ENCODE results near the gene RXFP4. TPM values are rescaled to one million over a fixed set of nuclear protein-coding genes. Genes with fewer than 3 reads are reported as not detected.
"Not testable (repeated sequence)": the region's sequence is repeated elsewhere in the genome, so short reads cannot be mapped to it uniquely, and the experiment has no call there.

Gene RXFP4
- total RNA-seq, 2 experiments from 2014 or later = not detected

- H3K27me3 Mint-ChIP-seq = no peaks in the 10 kb centered on the region
- ChIA-PET CTCF (interaction anchor here (1.0 kb wide), 1 partner anchor 16 kb away, joined by 3 read pairs; no protein-coding TSS in a partner anchor), POLR2A (interaction anchor here (0.5 to 2.9 kb wide), 5 partner anchors 24 to 273 kb away, joined by 3 to 14 read pairs (median 3); partner anchors contain the start of genes ARHGEF2, KHDC4 and SYT11)
- peak overlapping the region; percentile 98 for H3K4me3 Mint-ChIP-seq
- peaks cover 63% of the 10 kb centered on the region for H3K36me3 Mint-ChIP-seq (ENCODE audit: low read depth)
- peaks cover 31% of the 10 kb centered on the region for H3K4me1 Mint-ChIP-seq
- no peaks in the 10 kb centered on the region for H3K9me3 Mint-ChIP-seq
- H3K27ac Mint-ChIP-seq = peak overlapping the region; percentile 97
- DNase-seq = peak; percentile 23
These were observed 30.8 kb upstream of the RXFP4 start for GRCh38 chr1:155910621-155911121.

DNA sequence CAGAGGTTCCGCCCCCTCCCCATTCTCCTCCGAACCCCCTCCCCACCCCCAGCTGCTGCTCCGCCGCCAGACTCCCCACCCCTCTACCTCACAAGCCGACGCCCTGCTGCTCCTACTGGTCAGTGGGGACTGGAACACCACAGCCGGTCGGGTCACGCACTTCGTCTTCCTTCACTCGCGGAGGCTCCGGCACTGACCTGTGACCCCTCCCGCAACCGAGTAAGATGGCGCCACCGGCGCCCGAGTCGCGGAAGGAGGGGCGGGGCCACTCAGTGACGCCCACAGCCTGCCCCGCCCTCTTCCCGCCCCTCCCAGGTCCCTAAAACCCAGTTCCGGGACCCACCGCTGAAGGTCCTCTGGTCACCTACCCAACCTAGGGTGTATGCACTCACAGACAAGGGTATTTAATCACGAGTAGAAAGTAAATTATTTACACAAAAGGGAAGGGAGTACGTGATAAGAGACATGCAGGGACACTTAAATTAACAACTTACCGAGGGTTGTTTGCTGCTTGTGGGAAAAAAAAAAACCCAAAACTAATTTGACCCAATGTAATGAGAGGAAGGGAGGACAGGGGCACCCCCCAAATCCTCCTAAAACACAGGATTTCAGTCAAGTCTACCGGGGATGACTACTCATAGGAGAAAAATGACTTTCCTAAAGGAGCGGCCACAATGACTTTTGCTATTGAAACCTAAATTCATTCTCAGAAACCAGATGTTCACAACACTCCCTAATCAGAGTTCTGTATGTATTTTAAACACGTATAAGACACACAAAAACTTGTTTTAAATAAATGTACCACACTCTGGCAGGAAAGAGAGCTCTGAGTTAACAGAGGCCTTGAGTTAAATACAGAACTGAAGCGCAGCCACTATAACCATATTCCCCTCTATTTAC, 30.0 kb upstream of the RXFP4 start, which contains the start of gene RIT1:
Gene RIT1, minus strand, starts transcription at position 194 of the 900 bp plus-strand sequence. CDS start 588 bp downstream, outside the sequence.
- no peaks in the 10 kb centered on the region for H3K9me3 Mint-ChIP-seq
- POLR2A ChIA-PET = interaction anchor here (0.5 to 2.9 kb wide), 5 partner anchors 23 to 274 kb away, joined by 3 to 14 read pairs (median 3); partner anchors contain the start of genes KHDC4 and SYT11
- peaks cover 66% of the 10 kb centered on the region for H3K36me3 Mint-ChIP-seq (ENCODE audit: low read depth)
- peak within 1 kb of the TSS; percentile 98 for H3K4me3 Mint-ChIP-seq
- H3K4me1 Mint-ChIP-seq = peaks cover 29% of the 10 kb centered on the region
- CTCF ChIA-PET = interaction anchor here (0.6 to 0.7 kb wide), 2 partner anchors 25 to 78 kb away, joined by 3 read pairs; no protein-coding TSS in a partner anchor
- no peaks in the 10 kb centered on the region for H3K27me3 Mint-ChIP-seq
- peak within 1 kb of the TSS; percentile 97 for H3K27ac Mint-ChIP-seq
- DNase-seq = peak; percentile 90

GRCh38 chr1:155912056-155912536, 29.3 kb upstream of the RXFP4 start:
- H3K4me1 Mint-ChIP-seq = peaks cover 33% of the 10 kb centered on the region
- CTCF ChIA-PET = interaction anchor here (0.6 to 0.7 kb wide), 2 partner anchors 26 to 78 kb away, joined by 3 read pairs; no protein-coding TSS in a partner anchor
- no peaks in the 10 kb centered on the region for H3K27me3 Mint-ChIP-seq
- H3K4me3 Mint-ChIP-seq = peak overlapping the region; percentile 98
- POLR2A ChIA-PET = interaction anchor here (1.3 to 2.9 kb wide), 3 partner anchors 22 to 64 kb away, joined by 3 to 14 read pairs (median 5); partner anchors contain the start of genes KHDC4 and SYT11
- peak overlapping the region; percentile 97 for H3K27ac Mint-ChIP-seq
- peaks cover 70% of the 10 kb centered on the region for H3K36me3 Mint-ChIP-seq (ENCODE audit: low read depth)
- H3K9me3 Mint-ChIP-seq = no peaks in the 10 kb centered on the region
- DNase-seq = no peak

DNA sequence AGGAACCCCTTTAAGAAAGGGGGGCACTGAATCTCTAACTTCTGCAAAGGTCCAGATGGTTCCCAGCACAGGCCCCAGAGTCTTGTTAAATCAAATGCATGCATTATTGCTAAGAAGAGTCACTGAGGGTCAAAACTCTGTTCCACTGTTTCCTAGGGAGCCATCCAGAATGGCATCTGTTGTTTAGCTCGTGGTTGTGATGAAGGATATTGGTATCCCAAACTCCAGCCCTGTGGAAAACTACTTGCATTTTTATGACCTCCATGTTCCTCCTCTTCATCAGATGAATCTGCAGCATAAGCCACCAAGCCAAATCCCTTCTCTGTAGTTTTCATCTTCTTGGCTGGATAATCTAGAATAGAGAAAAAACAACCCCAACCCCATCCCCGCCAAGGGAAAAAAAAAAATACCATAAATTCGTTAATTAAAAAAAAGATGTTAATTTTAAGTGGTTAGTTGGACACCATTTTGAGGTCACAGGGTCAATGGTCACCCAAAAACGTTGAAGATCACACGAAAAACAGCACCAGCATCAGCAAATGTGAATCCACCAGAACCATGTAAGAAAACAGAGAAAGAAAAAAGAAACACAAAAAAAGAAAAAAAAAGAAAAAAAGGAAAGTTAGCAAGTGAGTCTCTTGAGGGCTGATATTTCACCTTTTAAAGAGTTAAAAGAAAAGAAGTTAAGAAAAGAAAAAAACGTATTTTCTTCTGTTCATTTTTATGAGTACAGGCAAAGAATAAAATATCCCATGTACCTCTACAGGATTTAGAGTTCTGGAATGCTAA, 27.3 kb upstream of the RXFP4 start:
- ChIA-PET POLR2A (interaction anchor here (1.2 kb wide), 1 partner anchor 20 kb away, joined by 3 read pairs; the partner anchor contains the start of gene KHDC4), CTCF (interaction anchor here (1.1 kb wide), 1 partner anchor 18 kb away, joined by 4 read pairs; no protein-coding TSS in a partner anchor)
- H3K36me3 Mint-ChIP-seq (ENCODE audit: low read depth) = peaks cover 72% of the 10 kb centered on the region
- no peak overlapping the region for H3K4me3 Mint-ChIP-seq
- H3K4me1 Mint-ChIP-seq = peaks cover 27% of the 10 kb centered on the region
- no peaks in the 10 kb centered on the region for H3K9me3 Mint-ChIP-seq
- no peak overlapping the region for H3K27ac Mint-ChIP-seq
- H3K27me3 Mint-ChIP-seq = no peaks in the 10 kb centered on the region
- no peak for DNase-seq

GRCh38 chr1:155918660-155919059, 22.8 kb upstream of the RXFP4 start:
- peaks cover 75% of the 10 kb centered on the region for H3K36me3 Mint-ChIP-seq (ENCODE audit: low read depth)

DNA sequence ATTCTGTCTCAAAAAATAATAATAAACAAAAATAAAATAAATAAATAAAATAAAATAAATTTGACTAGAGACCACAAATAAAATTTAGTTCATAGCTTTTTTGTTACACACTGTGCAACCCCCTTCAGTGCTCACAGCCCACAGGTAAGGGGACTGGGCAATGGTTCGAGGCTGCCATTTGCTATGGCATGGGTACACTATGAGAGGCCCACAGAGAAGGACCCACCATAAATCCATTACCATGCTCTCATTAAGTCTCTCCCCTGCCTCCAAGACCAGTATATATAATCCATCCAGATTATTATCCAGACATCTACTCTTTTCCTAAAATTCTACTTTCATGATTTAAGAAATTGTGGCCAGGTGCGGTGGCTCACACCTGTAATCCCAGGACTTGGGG, 21.6 kb upstream of the RXFP4 start:
- H3K27ac Mint-ChIP-seq = no peak overlapping the region
- peaks cover 13% of the 10 kb centered on the region for H3K4me1 Mint-ChIP-seq
- POLR2A ChIA-PET = interaction anchor here (1.1 kb wide), 1 partner anchor 35 kb away, joined by 3 read pairs; no protein-coding TSS in a partner anchor
- no peaks in the 10 kb centered on the region for H3K27me3 Mint-ChIP-seq
- peaks cover 72% of the 10 kb centered on the region for H3K36me3 Mint-ChIP-seq (ENCODE audit: low read depth)
- H3K4me3 Mint-ChIP-seq = no peak overlapping the region
- CTCF ChIA-PET = no interaction called here
- no peaks in the 10 kb centered on the region for H3K9me3 Mint-ChIP-seq
- DNase-seq = no peak

More at GRCh38 chr1:155918660-155919059, 22.8 kb upstream of the RXFP4 start:
- Mint-ChIP-seq H3K9me3 (no peaks in the 10 kb centered on the region), H3K27ac (no peak overlapping the region), H3K27me3 (no peaks in the 10 kb centered on the region), H3K4me3 (no peak overlapping the region), H3K4me1 (peaks cover 13% of the 10 kb centered on the region)
- CTCF ChIA-PET = interaction anchor here (0.7 kb wide), 2 partner anchors 68 to 257 kb away, joined by 3 read pairs; no protein-coding TSS in a partner anchor
- DNase-seq = no peak
- POLR2A ChIA-PET = interaction anchor here (1.1 kb wide), 1 partner anchor 36 kb away, joined by 3 read pairs; no protein-coding TSS in a partner anchor

DNA sequence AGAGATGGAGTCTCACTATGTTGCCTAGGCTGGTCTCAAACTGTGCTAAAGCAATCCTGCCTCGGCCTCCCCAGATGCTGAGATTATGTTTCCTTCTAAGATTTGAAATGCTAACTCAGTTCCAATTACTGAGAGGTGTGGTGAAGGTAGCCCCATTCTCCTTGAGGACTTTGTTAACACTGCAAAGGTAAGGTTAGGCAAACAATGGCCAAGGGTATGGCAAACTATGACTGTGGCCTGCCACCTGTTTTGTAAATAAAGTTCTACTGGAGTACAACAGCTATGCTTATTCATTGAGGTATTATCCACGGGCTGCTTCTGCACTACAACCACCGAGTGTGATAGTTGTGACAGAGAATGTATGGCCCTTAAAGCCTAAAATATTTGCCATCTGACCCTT, 20.7 kb upstream of the RXFP4 start:
- no peaks in the 10 kb centered on the region for H3K27me3 Mint-ChIP-seq
- H3K27ac Mint-ChIP-seq = no peak overlapping the region
- POLR2A ChIA-PET = interaction anchor here (1.2 kb wide), 1 partner anchor 14 kb away, joined by 4 read pairs; the partner anchor contains the start of gene KHDC4
- H3K4me3 Mint-ChIP-seq = no peak overlapping the region
- CTCF ChIA-PET = interaction anchor here (1.6 kb wide), 1 partner anchor 146 kb away, joined by 4 read pairs; no protein-coding TSS in a partner anchor
- peaks cover 73% of the 10 kb centered on the region for H3K36me3 Mint-ChIP-seq (ENCODE audit: low read depth)
- H3K9me3 Mint-ChIP-seq = no peaks in the 10 kb centered on the region
- peaks cover 13% of the 10 kb centered on the region for H3K4me1 Mint-ChIP-seq
- DNase-seq = no peak

DNA sequence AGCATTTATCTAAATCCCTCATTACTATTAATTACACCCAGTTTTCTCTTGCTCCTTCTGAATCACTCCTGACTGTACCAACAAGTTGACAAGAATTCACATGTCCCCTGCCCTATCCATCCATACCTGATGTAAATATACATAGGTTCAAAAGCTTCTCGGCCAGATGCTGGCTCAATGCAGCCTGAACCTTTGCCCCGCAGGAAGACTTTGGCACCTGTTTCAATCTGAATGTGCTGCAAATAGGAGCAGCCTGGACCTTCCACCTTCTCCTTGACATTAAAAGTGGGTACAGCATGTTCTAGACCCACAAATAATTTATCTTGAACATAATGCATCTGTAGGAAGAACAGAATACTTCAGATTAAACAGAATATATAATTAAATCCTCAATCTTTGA, 15.9 kb upstream of the RXFP4 start:
- no peaks in the 10 kb centered on the region for H3K9me3 Mint-ChIP-seq
- peaks cover 79% of the 10 kb centered on the region for H3K36me3 Mint-ChIP-seq (ENCODE audit: low read depth)
- ChIA-PET CTCF (interaction anchor here (0.9 kb wide), 1 partner anchor 51 kb away, joined by 3 read pairs; no protein-coding TSS in a partner anchor), POLR2A (no interaction called here)
- no peaks in the 10 kb centered on the region for H3K27me3 Mint-ChIP-seq
- no peak overlapping the region for H3K27ac Mint-ChIP-seq
- no peak for DNase-seq
- H3K4me1 Mint-ChIP-seq = peaks cover 32% of the 10 kb centered on the region
- H3K4me3 Mint-ChIP-seq = no peak overlapping the region

- POLR2A ChIA-PET = no interaction called here
- no peak for DNase-seq
- Mint-ChIP-seq H3K36me3 (ENCODE audit: low read depth) (peaks cover 70% of the 10 kb centered on the region), H3K4me3 (no peak overlapping the region), H3K4me1 (peaks cover 49% of the 10 kb centered on the region), H3K27me3 (no peaks in the 10 kb centered on the region), H3K9me3 (no peaks in the 10 kb centered on the region), H3K27ac (no peak overlapping the region)
- CTCF ChIA-PET = interaction anchor here (6.8 kb wide), 1 partner anchor 61 kb away, joined by 61 read pairs; no protein-coding TSS in a partner anchor
These were observed 12.4 kb upstream of the RXFP4 start for GRCh38 chr1:155929057-155929456.

DNA sequence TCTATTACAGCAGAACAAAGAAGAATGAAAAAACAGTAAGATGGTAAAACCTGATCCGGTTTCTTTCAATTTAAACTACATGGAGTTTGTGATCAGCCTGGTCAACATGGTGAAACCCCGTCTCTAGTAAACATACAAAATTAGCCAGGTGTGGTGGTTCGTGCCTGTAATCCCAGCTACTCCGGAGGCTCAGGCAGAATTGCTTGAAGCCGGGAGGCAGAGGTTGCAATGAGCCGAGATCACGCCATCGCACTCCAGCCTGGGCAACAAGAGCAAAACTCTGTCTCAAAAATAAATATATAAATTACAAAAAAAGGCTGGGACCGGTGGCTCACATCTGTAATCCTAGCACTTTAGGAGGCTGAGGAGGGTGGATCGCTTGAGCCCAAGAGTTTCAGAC, 10.7 kb upstream of the RXFP4 start:
- DNase-seq, H3K27me3 Mint-ChIP-seq, H3K27ac Mint-ChIP-seq, H3K9me3 Mint-ChIP-seq: not testable (repeated sequence)
- Mint-ChIP-seq H3K4me3 (peak overlapping the region; percentile 49), H3K36me3 (ENCODE audit: low read depth) (peaks cover 61% of the 10 kb centered on the region), H3K4me1 (peaks cover 49% of the 10 kb centered on the region)
- CTCF ChIA-PET = interaction anchor here (1.0 to 6.8 kb wide), 3 partner anchors 47 to 59 kb away, joined by 3 to 61 read pairs (median 5); no protein-coding TSS in a partner anchor
- POLR2A ChIA-PET = interaction anchor here (1.0 to 1.5 kb wide), 8 partner anchors 13 to 59 kb away, joined by 3 to 6 read pairs (median 3); no protein-coding TSS in a partner anchor

- H3K9me3 Mint-ChIP-seq = no peaks in the 10 kb centered on the region
- peaks cover 53% of the 10 kb centered on the region for H3K36me3 Mint-ChIP-seq (ENCODE audit: low read depth)
- DNase-seq = no peak
- peak overlapping the region; percentile 49 for H3K4me3 Mint-ChIP-seq
- ChIA-PET POLR2A (interaction anchor here (1.2 to 4.4 kb wide), 7 partner anchors 13 to 135 kb away, joined by 3 to 68 read pairs (median 6); partner anchors contain the start of gene ARHGEF2), CTCF (interaction anchor here (1.0 to 6.8 kb wide), 7 partner anchors 8 to 59 kb away, joined by 3 to 61 read pairs (median 4); no protein-coding TSS in a partner anchor)
- H3K27ac Mint-ChIP-seq = peak overlapping the region; percentile 48
- H3K27me3 Mint-ChIP-seq = no peaks in the 10 kb centered on the region
- H3K4me1 Mint-ChIP-seq = peaks cover 51% of the 10 kb centered on the region
These were observed 10.0 kb upstream of the RXFP4 start for GRCh38 chr1:155931332-155932038.
